HG03064 (cell line): Measurements from ENCODE around the gene DRC7.
"Not testable (repeated sequence)": the region's sequence is repeated elsewhere in the genome, so short reads cannot be mapped to it uniquely, and the experiment has no call there.

Experiments
- ATAC-seq: cut with Tn5 transposase; IDR thresholded peaks from one replicate; pipeline ENCODE4 v1.9.1; 2021; ENCODE audit warnings: low read depth; ENCODE audit not compliant: unreplicated experiment

DRC7 gene

DNA sequence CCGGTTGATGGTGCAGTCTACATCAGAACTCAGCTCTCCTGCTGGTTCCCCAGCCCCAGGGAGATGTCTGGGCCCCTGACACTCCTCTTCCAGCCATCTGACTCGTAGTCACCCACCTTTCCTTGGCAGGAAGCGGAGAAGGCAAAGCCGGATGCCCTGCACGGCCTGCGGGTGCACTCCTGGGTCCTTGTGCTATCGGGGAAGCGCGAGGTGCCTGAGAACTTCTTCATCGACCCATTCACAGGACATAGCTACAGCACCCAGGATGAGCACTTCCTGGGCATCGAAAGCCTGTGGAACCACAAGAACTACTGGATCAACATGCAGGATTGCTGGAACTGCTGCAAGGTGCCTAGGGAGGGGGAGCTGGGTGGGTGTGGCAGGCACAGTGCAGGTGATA is 12.7 kb downstream of the DRC7 start:
- no peak for ATAC-seq

DNA sequence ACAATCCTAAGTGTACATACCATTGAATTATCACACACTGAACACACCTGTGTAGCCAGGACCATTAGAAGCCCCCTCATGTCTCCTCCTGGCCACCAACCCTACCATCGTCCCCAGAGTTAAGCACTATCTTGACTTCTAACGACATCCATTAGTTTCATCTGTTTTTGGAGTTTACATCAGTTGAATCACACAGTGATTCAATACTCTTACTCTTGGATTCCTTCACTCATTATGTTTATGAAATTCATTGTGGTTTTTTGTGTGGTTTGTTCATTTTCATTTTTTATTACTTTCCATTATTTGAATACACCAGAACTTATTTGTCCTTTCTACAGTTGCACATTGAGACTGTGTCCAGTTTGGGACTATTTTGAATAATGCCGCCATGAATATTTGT is 13.6 kb downstream of the DRC7 start:
- ATAC-seq, result no peak

DNA sequence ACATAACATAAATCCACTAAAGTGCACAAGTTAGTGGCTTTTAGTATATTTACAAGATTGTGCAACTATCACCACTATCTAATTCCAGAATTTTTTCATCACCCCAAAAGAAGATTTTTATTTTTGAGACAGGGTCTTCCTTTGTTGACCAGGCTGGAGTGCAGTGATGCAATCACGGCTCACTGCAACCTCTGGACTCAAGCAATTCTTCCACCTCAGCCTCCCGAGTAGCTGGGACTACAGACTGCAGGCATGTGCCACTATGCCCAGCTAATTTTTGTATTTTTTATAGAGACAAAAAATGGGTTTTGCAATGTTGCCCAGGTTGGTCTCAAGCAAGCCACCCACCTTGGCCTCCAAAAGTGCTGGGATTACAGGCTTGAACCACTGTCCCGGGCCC is 15.1 kb downstream of the DRC7 start:
- ATAC-seq, result no peak

DNA sequence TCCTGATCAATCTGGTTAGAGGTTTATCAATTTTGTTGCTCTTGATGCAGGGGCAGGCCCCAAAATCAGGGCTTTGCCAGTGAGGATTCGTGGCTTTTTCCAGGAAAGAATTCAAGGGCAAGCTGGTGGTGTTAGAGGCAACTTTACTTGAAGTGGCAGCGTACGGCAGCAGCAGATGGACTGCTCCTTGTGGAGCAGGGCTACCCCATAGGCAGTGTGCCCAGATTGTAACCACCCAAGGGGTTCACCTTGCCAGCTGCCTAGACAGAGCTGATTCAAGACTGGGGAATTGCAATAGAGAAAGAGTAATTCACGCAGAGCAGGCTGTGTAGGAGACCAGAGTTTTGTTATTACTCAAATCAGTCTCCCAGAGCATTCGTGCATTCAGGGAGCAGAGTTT is 16.7 kb downstream of the DRC7 start:
- ATAC-seq, result no peak

DNA sequence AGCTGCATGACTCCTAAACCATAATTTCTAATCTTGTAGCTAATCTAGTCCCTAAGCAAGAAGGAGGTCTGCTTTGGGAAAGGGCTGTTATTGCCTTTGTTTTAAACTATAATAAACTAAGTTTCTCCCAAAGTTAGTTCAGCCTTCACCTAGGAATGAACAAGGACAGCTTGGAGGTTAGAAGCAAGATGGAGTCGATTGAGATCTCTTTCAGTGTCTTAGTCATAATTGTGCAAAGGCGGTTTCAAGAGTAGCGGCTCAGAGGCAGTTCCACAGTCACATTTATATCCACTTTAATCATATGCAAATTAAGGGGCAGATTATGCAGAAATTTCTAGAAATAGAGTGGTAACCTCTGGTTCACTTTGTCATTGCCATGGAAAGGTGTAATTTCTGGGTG is 17.4 kb downstream of the DRC7 start:
- no peak for ATAC-seq

DNA sequence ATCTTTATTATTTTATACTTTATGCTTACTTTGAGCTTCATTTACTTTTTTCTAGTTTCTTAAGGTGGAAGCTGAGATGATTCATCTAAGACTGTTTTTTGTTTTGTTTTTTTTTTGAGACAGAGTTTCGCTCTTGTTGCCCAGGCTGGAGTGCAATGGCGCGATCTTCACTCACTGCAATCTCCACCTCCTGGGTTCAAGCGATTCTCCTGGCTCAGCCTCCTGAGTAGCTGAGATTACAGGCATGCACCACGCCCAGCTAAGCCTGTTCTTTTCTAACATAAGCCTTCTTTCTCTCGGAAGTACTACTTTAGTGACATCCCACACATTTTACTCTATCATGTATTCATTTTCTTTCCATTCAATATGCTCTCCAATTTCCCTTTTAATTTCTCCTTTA is 18.0 kb downstream of the DRC7 start:
- not testable (repeated sequence) for ATAC-seq

DNA sequence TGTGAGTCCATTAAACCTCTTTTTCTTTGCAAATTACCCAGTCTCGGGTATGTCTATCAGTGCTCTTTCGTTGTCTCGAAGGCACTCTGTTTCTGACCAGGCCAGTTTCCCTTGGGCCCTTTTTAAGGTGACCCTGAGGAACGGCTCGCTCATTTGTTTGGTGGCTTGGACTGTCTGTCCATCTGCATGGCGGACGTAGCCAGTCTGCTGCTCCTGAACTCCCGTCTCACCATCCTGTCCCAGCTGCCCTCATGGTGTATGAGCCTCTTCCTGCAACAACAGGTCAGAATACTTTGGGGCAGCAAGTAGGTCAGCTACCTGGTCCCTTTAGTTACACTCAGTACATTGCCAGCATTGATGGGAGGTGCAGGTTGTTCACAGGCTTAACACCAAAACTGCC is 19.0 kb downstream of the DRC7 start:
- ATAC-seq, result no peak

DNA sequence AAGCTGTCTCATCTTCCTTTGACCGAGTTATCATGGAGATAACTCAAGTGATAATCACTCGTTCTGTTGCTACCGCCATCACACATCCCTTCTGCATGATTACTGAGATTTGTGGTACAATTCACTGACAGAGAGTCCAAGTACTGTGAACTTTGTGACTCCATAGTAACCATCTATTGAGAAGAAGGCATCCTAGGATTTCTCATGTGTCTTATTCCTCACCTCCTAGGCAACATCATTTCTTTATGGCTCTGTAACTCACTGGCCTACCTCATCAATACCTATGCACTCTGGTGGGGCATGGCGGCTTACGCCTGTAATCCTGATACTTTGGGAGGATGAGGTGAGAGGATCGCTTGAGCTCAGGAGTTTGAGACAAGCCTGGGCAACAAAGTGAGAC is 19.4 kb downstream of the DRC7 start:
- no peak for ATAC-seq

DNA sequence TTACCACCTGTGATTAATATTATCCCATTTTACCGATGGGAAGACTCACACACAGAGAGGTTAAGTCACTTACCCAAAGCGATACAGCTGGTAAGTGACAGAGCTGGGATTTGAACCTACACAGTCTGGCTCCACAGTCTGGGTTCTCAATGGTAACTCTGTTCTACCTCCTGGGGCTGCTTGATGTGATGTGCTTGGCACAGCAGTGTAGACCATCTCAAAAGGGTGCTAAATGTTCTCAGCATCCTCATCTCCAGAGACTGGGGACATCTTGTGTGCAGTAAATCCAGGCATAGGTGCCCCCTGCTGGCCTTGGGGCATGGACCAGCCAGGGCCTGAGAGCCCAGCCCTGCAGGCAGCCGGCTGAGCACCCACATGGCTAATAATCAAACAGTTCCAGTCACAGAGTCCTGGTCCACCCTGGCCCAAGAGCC is 25.6 kb downstream of the DRC7 start:
- no peak for ATAC-seq

DNA sequence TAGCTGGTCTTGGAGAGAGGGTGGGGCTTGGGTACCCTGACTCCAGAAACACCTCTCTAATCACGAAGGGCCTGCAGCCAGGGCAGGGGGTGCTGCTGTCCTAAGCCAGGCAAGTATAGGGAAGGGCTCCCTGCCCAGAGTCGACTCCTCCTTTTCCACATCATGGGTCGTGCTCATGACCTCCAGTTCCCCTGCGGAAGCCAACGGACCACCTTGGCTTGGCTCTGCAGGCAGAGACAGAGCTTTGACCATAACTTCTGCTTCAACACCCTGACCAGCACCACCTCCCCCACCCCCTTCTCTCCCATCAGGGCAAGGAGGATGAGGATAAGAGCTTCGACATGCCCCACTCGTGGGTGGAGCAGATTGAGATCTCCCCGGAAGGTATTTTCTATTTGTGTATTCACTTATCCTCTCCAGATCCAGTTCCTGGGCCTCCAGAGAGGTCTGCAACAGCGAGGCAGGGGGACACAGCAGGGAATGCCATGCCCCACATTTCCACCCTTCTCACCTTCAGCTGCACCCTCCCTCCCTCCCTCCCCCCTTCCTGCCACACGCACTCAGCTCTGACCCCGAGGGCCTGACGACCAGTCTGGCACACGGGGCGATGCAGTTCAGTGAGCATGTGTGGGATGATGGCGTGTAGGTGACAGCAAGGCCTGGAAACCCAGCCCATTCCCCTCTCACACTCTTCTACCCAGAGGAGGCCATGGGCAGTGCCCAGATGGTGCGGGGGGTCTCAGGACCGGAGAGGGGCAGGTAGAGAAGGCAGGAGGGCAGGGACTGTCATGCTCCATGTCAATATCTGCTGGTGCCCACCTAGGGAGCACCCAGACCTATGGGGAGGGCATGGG is 27.0 kb downstream of the DRC7 start:
- ATAC-seq, result no peak

DNA sequence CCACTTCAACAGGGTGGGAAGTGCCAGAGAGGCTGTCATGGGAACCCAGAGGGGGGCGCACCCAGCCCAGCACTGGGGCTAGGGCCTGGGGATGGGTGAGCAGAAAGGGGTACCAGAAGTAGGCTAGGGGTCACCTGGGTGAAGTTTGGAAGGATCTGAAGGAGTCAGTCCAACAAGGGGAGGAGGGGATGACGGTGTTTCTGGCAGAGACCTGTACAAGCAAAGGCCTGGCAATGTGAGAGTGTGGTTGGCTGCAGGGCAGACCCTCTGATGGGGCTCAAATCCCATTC is 27.5 kb downstream of the DRC7 start:
- no peak for ATAC-seq

DNA sequence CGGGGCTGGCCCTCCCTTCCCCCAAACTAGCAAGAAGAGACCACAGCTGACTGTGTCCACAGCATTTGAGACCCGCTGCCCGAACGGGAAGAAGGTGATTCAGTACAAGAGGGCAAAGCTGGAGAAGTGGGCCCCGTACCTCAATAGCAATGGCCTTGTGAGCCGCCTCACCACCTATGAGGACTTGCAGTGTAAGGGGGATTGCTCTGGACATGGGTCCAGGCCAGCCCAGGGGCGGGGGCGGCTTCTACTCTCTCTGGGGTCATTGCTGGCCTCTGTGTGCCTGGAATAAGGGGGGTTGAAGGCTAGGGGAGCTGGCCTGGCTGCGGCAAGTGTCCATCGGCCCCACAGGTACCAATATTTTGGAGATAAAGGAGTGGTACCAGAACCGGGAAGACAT is 28.0 kb downstream of the DRC7 start:
- ATAC-seq, result no peak

DNA sequence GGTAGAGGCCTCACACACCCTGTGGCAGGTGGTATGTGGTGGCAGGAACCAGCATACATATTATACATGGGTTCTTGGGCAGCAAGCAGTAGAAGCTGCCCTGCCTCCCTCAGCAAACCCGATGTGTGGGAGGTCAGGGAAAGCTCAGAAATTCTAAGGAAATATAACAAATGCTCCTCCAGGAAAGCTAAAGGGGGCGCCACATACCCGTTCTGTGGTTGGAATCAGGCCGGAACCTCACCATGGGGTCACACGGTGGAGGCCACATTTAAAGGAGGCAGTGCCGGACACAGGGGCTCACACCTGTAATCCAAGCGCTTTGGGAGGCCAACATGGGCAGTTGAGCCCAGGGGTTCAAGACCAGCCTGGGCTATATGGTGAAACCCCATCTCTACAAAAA is 28.6 kb downstream of the DRC7 start:
- ATAC-seq, result no peak

DNA sequence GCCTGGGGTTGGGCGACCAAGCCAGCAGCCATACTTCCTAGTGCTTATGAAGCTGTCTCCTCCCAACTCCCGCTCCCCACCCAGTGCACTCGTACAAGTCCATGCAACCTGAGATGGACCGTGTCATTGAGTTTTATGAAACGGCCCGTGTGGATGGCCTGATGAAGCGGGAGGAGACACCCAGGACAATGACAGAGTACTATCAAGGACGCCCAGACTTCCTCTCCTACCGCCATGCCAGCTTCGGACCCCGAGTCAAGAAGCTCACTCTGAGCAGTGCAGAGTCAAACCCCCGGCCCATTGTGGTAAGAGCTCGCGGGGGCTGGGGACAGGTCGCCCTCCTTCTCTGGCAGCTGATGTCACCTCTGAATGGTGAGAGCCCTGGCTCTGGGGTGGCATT is 29.9 kb downstream of the DRC7 start:
- ATAC-seq, result no peak

DNA sequence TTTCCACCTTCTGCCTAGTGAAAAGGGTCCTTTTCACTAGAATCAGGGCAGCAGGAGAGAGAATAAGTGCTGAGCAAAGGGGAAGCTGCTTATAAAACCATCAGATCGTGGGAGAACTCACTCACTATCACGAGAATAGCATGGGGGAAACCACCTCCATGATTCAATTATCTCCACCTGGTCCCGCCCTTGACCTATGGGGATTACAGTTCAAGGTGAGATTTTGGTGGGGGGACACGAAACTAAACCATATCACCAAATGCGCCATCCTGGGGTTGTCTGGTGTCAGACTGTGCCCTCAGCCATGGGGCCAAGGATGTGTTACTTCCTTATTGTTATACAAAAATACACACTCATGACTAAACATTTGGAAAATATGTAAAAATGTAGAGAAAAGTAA is 30.5 kb downstream of the DRC7 start:
- no peak for ATAC-seq

DNA sequence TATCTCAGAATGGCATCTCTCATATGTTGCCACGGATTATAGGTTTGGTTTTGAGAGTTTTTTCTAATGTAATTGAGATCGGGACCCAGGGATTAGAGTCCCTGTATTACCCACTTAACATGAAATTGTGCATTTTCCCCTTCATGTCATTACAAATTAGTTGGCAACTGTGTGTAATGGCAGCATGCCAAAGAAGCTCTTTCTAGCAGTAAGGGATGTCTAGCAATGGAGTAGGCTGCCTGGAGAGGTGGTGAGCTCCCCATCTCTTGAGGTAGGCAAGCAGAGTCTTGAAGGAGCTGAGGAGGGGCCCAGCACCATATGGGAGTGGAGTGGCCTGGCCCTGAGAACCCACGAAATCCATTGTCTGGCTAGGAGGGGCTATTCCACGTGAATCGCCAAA is 30.9 kb downstream of the DRC7 start:
- no peak for ATAC-seq

DNA sequence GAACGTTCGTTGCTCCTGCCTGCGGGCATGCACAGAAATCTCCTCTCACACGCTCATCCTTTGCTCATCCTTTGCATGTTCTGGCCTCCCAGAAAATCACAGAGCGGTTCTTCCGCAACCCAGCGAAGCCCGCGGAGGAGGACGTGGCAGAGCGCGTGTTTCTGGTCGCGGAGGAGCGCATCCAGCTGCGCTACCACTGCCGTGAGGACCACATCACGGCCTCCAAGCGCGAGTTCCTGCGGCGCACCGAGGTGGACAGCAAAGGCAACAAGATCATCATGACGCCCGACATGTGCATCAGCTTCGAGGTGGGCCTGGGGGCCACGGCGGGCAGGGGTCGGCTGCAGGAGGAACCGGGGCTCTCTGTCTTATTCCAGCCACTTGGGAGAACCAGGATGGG is 31.4 kb downstream of the DRC7 start:
- no peak for ATAC-seq

DNA sequence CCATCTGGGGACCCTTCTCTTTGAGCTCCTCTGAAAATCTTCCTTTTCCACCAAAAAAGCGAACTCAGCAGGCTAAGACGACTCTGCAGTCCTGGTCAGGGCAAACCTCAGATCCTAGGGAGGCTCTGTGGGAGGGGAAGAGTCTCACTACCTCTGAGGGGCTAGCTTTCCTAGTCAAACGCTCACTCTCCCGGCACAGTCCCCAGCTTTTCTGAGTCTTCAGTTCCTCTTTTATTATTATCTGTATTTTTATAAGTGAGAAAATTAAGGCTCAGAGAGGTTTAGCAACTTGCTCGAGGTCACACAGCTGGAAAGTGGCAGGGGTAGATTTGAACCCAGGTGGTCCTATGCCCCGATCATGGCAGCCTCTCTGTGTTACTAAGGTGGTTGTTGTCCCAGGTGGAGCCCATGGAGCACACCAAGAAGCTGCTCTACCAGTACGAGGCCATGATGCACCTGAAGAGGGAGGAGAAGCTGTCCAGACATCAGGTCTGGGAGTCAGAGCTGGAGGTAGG is 31.9 kb downstream of the DRC7 start:
- no peak for ATAC-seq

DNA sequence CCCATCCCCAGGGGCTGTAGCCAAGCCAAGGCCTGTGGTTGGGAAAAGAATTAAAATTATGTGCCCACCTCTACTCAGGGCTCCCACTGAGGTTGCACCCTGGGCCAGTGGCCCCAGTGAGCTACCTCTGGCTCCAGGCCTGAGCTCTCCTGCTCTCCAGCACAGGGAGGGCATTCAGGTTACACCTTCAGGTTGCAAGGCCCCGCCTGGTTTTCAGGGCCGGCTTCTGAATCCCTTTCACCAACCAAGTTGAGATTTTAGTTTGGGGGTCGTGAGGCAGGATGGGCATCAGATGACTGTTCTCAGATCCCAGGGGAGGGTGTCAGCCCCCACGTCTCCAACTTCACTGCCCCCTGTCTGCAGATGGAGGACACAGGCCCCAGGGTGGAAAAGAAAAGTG is 33.0 kb downstream of the DRC7 start:
- ATAC-seq, result no peak

DNA sequence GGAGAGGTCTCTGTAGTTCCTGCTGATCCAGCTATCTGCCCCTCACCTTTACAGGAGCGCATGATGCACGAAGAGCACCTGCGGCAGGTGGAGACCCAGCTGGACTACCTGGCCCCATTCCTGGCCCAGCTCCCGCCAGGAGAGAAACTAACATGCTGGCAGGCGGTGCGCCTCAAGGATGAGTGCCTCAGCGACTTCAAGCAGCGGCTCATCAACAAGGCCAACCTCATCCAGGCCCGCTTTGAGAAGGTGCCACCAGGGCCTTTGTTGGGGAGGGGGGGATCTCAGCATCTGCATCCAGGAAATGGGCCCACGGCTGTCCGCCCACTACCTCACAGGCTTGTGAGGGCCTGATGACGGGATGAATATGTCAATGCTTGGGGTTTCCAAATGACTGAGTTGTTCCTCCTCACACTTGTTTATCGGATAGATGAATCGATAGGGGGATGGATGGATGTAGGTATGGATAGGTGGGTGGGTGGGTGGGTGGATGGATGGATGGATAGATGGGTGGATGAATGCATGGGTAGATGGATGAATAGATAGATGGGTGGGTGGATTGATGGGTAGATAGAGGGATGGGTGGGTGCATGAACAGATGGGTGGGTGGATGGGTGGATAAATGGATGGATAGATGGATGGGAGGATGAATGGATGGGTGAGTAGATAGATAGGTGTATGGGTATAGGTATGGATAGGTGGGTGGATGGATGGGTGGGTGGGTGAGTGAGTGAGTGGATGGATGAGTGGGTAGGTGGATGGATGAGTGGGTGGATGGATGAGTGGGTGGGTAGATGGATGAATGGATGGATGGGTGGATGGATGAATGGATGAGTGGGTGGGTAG is 34.0 kb downstream of the DRC7 start:
- no peak for ATAC-seq

DNA sequence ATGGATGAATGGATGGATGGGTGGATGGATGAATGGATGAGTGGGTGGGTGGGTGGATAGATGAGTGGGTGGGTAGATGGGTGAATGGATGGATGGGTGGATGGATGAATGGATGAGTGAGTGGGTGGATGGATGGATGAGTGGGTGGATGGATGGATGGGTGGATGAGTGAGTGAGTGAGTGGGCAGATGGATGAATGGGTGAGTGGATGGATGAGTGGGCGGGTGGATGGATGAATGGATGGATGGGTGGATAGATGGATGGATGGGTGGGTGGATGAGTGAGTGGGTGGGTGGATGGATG is 34.5 kb downstream of the DRC7 start:
- ATAC-seq, result no peak

DNA sequence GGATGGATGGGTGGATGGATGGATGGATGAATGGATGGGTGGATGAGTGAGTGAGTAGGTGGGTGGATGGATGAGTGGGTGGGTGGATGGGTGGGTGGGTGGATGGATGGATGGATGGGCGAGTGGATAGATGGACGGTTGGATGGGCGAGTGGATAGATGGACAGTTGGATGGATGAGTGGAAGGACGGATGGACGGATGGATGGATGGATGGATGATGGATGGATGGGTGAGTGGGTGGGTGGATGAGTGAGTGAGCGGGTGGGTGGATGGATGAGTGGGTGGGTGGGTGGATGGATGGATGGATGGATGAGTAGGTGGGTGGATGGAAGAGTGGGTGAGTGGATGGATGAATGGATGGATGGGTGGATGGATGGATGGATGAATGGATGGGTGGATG is 35.2 kb downstream of the DRC7 start:
- ATAC-seq, result not testable (repeated sequence)
